ENCODE data around the gene PCDHA4.

Gene PCDHA4

DNA sequence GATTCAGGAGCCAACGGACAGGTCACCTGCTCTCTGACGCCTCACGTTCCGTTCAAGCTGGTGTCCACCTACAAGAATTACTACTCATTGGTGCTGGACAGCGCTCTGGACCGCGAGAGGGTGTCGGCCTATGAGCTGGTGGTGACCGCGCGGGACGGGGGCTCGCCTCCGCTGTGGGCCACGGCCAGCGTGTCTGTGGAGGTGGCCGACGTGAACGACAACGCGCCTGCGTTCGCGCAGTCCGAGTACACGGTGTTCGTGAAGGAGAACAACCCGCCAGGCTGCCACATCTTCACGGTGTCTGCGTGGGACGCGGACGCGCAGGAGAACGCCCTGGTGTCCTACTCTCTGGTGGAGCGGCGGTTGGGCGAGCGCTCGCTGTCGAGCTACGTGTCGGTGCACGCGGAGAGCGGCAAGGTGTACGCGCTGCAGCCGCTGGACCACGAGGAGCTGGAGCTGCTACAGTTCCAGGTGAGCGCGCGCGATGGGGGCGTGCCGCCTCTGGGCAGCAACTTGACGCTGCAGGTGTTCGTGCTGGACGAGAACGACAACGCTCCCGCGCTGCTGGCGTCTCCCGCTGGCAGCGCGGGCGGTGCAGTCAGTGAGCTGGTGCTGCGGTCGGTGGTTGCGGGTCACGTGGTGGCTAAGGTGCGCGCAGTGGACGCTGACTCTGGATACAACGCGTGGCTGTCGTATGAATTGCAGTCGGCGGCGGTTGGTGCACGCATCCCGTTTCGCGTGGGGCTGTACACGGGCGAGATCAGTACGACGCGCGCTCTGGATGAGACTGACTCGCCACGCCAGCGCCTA lies 50.5 kb downstream of the PCDHA4 start:
- Histone ChIP-seq H3K4me3 (no peak overlapping the region), H3K4me2 (no peak overlapping the region), H3K36me3 (no peaks in the 10 kb centered on the region), H3K27ac (no peak overlapping the region), H3K9ac (no peak overlapping the region), H3K27me3 (no peaks in the 10 kb centered on the region), H4K20me1 (no peaks in the 10 kb centered on the region), H3K9me3 (replicated peaks in 1 of 11) (peaks cover 42 to 59% (median 47%) of the 10 kb centered on the region in 11 experiments), H3K4me1 (no peaks in the 10 kb centered on the region)
- TF ChIP-seq Cebpa-rat (IDR thresholded peaks at IDR 0.05), result no peak

DNA sequence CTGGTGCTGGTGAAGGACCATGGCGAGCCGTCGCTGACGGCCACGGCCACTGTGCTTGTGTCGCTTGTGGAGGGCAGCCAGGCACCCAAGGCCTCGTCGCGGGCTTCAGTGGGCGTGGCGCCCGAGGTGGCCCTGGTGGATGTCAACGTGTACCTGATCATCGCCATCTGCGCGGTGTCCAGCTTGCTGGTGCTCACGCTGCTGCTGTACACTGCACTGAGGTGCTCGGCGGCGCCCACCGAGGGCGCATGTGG lies 51.0 kb downstream of the PCDHA4 start:
- Histone ChIP-seq H3K4me2 (no peak overlapping the region), H4K20me1 (no peaks in the 10 kb centered on the region)
- no peak for TF ChIP-seq Cebpa-rat (IDR thresholded peaks at IDR 0.05)

DNA sequence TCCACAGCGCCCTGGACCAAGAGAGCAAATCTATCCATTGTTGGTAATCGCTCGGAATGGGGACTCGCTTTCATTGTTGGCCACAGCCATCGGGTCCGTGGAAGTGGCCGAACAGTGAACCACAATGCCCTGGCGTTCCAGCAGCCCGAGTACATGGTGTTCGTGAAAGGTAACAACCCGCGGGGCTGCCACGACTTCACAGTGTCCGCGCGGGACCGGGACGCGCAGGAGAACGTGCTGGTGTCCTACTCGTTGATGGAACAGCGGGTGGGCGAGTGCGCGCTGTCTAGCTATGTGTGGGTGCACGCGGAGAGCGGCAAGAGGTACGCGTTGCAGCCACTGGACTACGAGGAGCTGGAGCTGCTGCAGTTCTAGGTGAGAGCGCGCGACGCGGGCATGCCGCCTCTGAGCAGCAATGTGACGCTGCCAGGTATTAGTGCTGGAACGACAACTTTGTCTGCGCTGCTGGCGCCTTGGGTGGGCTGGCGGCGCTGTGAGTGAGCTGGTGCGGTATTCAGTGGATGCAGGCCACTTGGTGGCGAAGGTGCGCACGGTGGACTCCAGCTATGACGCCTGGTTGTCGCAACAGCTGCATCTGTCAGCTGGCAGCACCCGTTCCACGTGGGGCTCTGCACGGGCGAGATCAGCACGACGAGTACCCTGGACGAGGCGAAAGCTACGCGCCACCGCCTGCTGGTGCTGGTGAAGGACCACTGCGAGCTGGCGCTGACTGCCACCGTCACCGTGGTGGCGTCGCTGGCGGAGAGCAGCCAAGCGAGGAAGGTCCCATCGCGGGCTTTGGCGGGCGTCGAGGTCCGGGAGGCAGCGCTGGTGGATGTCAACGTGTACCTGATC lies 55.8 kb downstream of the PCDHA4 start:
- no peak overlapping the region for H3K27ac ChIP-seq
- H3K9ac ChIP-seq, result no peak overlapping the region
- H3K4me1 ChIP-seq, result no peaks in the 10 kb centered on the region
- no peaks in the 10 kb centered on the region for H3K27me3 ChIP-seq
- H4K20me1 ChIP-seq, result no peaks in the 10 kb centered on the region
- H3K9me3 ChIP-seq (replicated peaks in 1 of 11), result peaks cover 29 to 42% (median 35%) of the 10 kb centered on the region in 11 experiments
- TF ChIP-seq Cebpa-rat (IDR thresholded peaks at IDR 0.05), result no peak
- no peak overlapping the region for H3K4me2 ChIP-seq
- no peak overlapping the region for H3K4me3 ChIP-seq
- H3K36me3 ChIP-seq, result no peaks in the 10 kb centered on the region

More for the DNA sequence above, 51.0 kb downstream of the PCDHA4 start:
- H3K36me3 ChIP-seq, result no peaks in the 10 kb centered on the region
- no peaks in the 10 kb centered on the region for H3K4me1 ChIP-seq
- no peak overlapping the region for H3K9ac ChIP-seq
- H3K4me3 ChIP-seq, result no peak overlapping the region
- no peaks in the 10 kb centered on the region for H3K27me3 ChIP-seq
- no peak overlapping the region for H3K27ac ChIP-seq
- H3K9me3 ChIP-seq (replicated peaks in 1 of 11), result peaks cover 47 to 61% (median 51%) of the 10 kb centered on the region in 11 experiments
